WERI-Rb-1 (cell line): ENCODE measurements around the gene STRADA.
"Not testable (repeated sequence)": the region's sequence is repeated elsewhere in the genome, so short reads cannot be mapped to it uniquely, and the experiment has no call there.

Source experiments
- DNase-seq: peaks from one replicate; pipeline ENCODE4 v3.0.0-alpha.2; 2020
- H3K27ac ChIP-seq: fragments of 250-450 bp; sonication (Bioruptor Pico); 2 replicates; pipeline ENCODE4 v1.5.1; 2020; ENCODE audit warnings: mild to moderate bottlenecking, moderate library complexity
- H3K27me3 ChIP-seq: fragments of 250-450 bp; sonication (Bioruptor Pico); 2 replicates; pipeline ENCODE4 v1.5.1; 2021; ENCODE audit warnings: mild to moderate bottlenecking, low read depth, moderate library complexity; ENCODE audit not compliant: insufficient read depth, severe bottlenecking
- H3K36me3 ChIP-seq: fragments of 250-450 bp; sonication (Bioruptor Pico); 2 replicates; pipeline ENCODE4 v1.5.1; 2020; ENCODE audit warnings: mild to moderate bottlenecking, moderate library complexity
- H3K4me3 ChIP-seq: 2 replicates; pipeline ENCODE4 v1.5.1; 2011; ENCODE audit warnings: low read depth, mild to moderate bottlenecking, control low read depth, low read length
- H3K9me3 ChIP-seq: fragments of 250-450 bp; sonication (Bioruptor Pico); 2 replicates; pipeline ENCODE4 v1.5.1; 2021; ENCODE audit warnings: mild to moderate bottlenecking, moderate library complexity; ENCODE audit not compliant: severe bottlenecking
- CTCF ChIP-seq: IDR thresholded peaks from 2 replicates; pipeline ENCODE4 v1.5.1; 2011; ENCODE audit warnings: low read depth, mild to moderate bottlenecking, control low read depth, inconsistent platforms, low read length

Gene STRADA

GRCh38 chr17:63722403-63722802, 19.2 kb downstream of the STRADA start:
- DNase-seq, result no peak
- H3K27ac ChIP-seq, result no peak overlapping the region
- no peaks in the 10 kb centered on the region for H3K9me3 ChIP-seq
- H3K27me3 ChIP-seq, result no peaks in the 10 kb centered on the region
- no peak for TF ChIP-seq CTCF
- H3K36me3 ChIP-seq, result peaks cover 29% of the 10 kb centered on the region
- H3K4me3 ChIP-seq, result no peak overlapping the region

GRCh38 chr17:63720194-63720593, 21.4 kb downstream of the STRADA start:
- H3K9me3 ChIP-seq, H3K27me3 ChIP-seq, H3K4me3 ChIP-seq, DNase-seq, H3K27ac ChIP-seq: not testable (repeated sequence)
- peaks cover 15% of the 10 kb centered on the region for H3K36me3 ChIP-seq

GRCh38 chr17:63718988-63719387, 22.6 kb downstream of the STRADA start:
- H3K9me3 ChIP-seq, result no peaks in the 10 kb centered on the region
- no peak for TF ChIP-seq CTCF
- no peaks in the 10 kb centered on the region for H3K27me3 ChIP-seq
- H3K36me3 ChIP-seq, result peaks cover 11% of the 10 kb centered on the region
- H3K4me3 ChIP-seq, result no peak overlapping the region
- DNase-seq, result no peak
- no peak overlapping the region for H3K27ac ChIP-seq

GRCh38 chr17:63716426-63716825, 25.2 kb downstream of the STRADA start:
- Histone ChIP-seq H3K36me3 (peaks cover 26% of the 10 kb centered on the region), H3K27me3 (no peaks in the 10 kb centered on the region)
- DNase-seq, result no peak

GRCh38 chr17:63714550-63715277, 26.9 kb downstream of the STRADA start:
- H3K4me3 ChIP-seq, result no peak overlapping the region
- H3K27ac ChIP-seq, result no peak overlapping the region
- no peak for DNase-seq
- no peak for TF ChIP-seq CTCF
- H3K36me3 ChIP-seq, result peaks cover 39% of the 10 kb centered on the region
- H3K9me3 ChIP-seq, result no peaks in the 10 kb centered on the region
- no peaks in the 10 kb centered on the region for H3K27me3 ChIP-seq

More at GRCh38 chr17:63716426-63716825, 25.2 kb downstream of the STRADA start:
- Histone ChIP-seq H3K4me3 (no peak overlapping the region), H3K27ac (no peak overlapping the region), H3K9me3 (no peaks in the 10 kb centered on the region)
- no peak for TF ChIP-seq CTCF

- TF ChIP-seq CTCF, result no peak
- Histone ChIP-seq H3K4me3 (no peak overlapping the region), H3K36me3 (peaks cover 53% of the 10 kb centered on the region), H3K27ac (no peak overlapping the region), H3K27me3 (no peaks in the 10 kb centered on the region), H3K9me3 (no peaks in the 10 kb centered on the region)
- no peak for DNase-seq
Observed at GRCh38 chr17:63709110-63709509, 32.5 kb downstream of the STRADA start.
